HEK293 (cell line): ENCODE results near the gene CELSR1.

Source experiments
- CTCF ChIA-PET: fragments of 350-600 bp; formaldehyde crosslinking; extraction: SDS; loops from one replicate; lab custom pipeline; 2021; ENCODE audit warnings: antibody characterized with exemption; lab: Yijun Ruan, JAX
- POLR2A ChIA-PET: fragments of 300-600 bp; formaldehyde crosslinking; extraction: SDS; loops from one replicate; lab custom pipeline; 2020; ENCODE audit warnings: antibody characterized with exemption, inconsistent platforms; lab: Yijun Ruan, JAX
- H3K27ac ChIP-seq: fragments of 200-500 bp; sonication (Bioruptor generic); 2 replicates; pipeline ENCODE4 v1.5.1; 2014; ENCODE audit warnings: low read depth, low read length, control low read depth, inconsistent platforms; ENCODE audit errors: extremely low read depth
- H3K36me3 ChIP-seq, 2 experiments: fragments of 200-500 bp in 1 of 2; sonication (Bioruptor generic) in 1 of 2; 1 replicate in 1 of 2; 2 replicates in 1 of 2; pipeline ENCODE4 v1.5.1; 2014 to 2017; ENCODE audit warnings: inconsistent platforms in 2 of 2, low read length in 2 of 2; ENCODE audit not compliant: control insufficient read depth in 2 of 2, insufficient read depth in 1 of 2
- H3K4me1 ChIP-seq: fragments of 200-500 bp; sonication (Bioruptor generic); 2 replicates; pipeline ENCODE4 v1.5.1; 2014; ENCODE audit warnings: mild to moderate bottlenecking, low read length, inconsistent platforms; ENCODE audit not compliant: control insufficient read depth, insufficient read depth
- H3K4me3 ChIP-seq: 2 replicates; pipeline ENCODE4 v1.5.1; 2011; ENCODE audit warnings: low read depth, mild to moderate bottlenecking, control low read depth, low read length, moderate library complexity
- H3K9me3 ChIP-seq: fragments of 200-500 bp; sonication (Bioruptor generic); 2 replicates; pipeline ENCODE4 v1.5.1; 2014; ENCODE audit warnings: low read depth, low read length, inconsistent platforms; ENCODE audit not compliant: control insufficient read depth, insufficient read depth
- IKZF3 ChIP-seq: fragments of 450-650 bp; IDR thresholded peaks from 2 replicates; pipeline ENCODE4 v1.5.0; 2018; ENCODE audit warnings: missing biosample characterization, mild to moderate bottlenecking, missing genetic modification characterization, moderate library complexity
- KLF9 ChIP-seq: fragments of 450-650 bp; formaldehyde crosslinking; IDR thresholded peaks from 2 replicates; pipeline ENCODE4 v1.5.1; 2016; ENCODE audit warnings: missing biosample characterization, missing genetic modification characterization, low read depth
- RBAK ChIP-seq: fragments of 450-650 bp; formaldehyde crosslinking; IDR thresholded peaks from 2 replicates; pipeline ENCODE4 v1.5.1; 2016; ENCODE audit warnings: missing biosample characterization, missing genetic modification characterization
- SP7 ChIP-seq: fragments of 450-650 bp; formaldehyde crosslinking; IDR thresholded peaks from 2 replicates; pipeline ENCODE4 v1.5.1; 2016; ENCODE audit warnings: missing biosample characterization, missing genetic modification characterization
- ZFP3 ChIP-seq: fragments of 450-650 bp; formaldehyde crosslinking; IDR thresholded peaks from 2 replicates; pipeline ENCODE4 v1.5.1; 2016; ENCODE audit warnings: low read depth, missing biosample characterization, missing genetic modification characterization
- ZNF114 ChIP-seq: fragments of 450-650 bp; formaldehyde crosslinking; IDR thresholded peaks from 2 replicates; pipeline ENCODE4 v1.5.0; 2017; ENCODE audit warnings: missing biosample characterization, missing genetic modification characterization
- ZNF248 ChIP-seq: fragments of 450-650 bp; formaldehyde crosslinking; IDR thresholded peaks from 2 replicates; pipeline ENCODE4 v1.5.1; 2017; ENCODE audit warnings: missing biosample characterization, missing genetic modification characterization
- ZNF324 ChIP-seq: fragments of 450-650 bp; formaldehyde crosslinking; IDR thresholded peaks from 2 replicates; pipeline ENCODE4 v1.5.1; 2016; ENCODE audit warnings: missing biosample characterization, missing genetic modification characterization
- ZNF335 ChIP-seq: fragments of 450-650 bp; formaldehyde crosslinking; conservative IDR thresholded peaks from 2 replicates; pipeline ENCODE4 v1.5.1; 2016; ENCODE audit warnings: missing biosample characterization, missing genetic modification characterization
- ZNF416 ChIP-seq: fragments of 450-650 bp; formaldehyde crosslinking; IDR thresholded peaks from 2 replicates; pipeline ENCODE4 v1.5.1; 2016; ENCODE audit warnings: missing biosample characterization, missing genetic modification characterization
- ZNF433 ChIP-seq: fragments of 450-650 bp; formaldehyde crosslinking; IDR thresholded peaks from 2 replicates; pipeline ENCODE4 v1.5.1; 2016; ENCODE audit warnings: missing biosample characterization, missing genetic modification characterization, low read depth
- ZNF561 ChIP-seq: fragments of 450-650 bp; IDR thresholded peaks from 2 replicates; pipeline ENCODE4 v1.5.1; 2018; ENCODE audit warnings: missing biosample characterization, missing genetic modification characterization, borderline replicate concordance
- ZNF624 ChIP-seq: fragments of 450-650 bp; formaldehyde crosslinking; IDR thresholded peaks from 2 replicates; pipeline ENCODE4 v1.5.1; 2017; ENCODE audit warnings: missing biosample characterization, missing genetic modification characterization
- ZNF629 ChIP-seq: fragments of 450-650 bp; formaldehyde crosslinking; IDR thresholded peaks from 2 replicates; pipeline ENCODE4 v1.5.1; 2017; ENCODE audit warnings: missing biosample characterization, missing genetic modification characterization
- ZNF670 ChIP-seq: fragments of 450-650 bp; formaldehyde crosslinking; IDR thresholded peaks from 2 replicates; pipeline ENCODE4 v1.5.1; 2016; ENCODE audit warnings: missing biosample characterization, missing genetic modification characterization, low read depth
- ZNF768 ChIP-seq: fragments of 450-650 bp; formaldehyde crosslinking; IDR thresholded peaks from 2 replicates; pipeline ENCODE4 v1.5.1; 2018; ENCODE audit warnings: missing biosample characterization, mild to moderate bottlenecking, missing genetic modification characterization
- ZNF785 ChIP-seq: fragments of 450-650 bp; formaldehyde crosslinking; IDR thresholded peaks from 2 replicates; pipeline ENCODE4 v1.5.1; 2016; ENCODE audit warnings: missing biosample characterization, missing genetic modification characterization
- ZNF843 ChIP-seq: fragments of 450-650 bp; formaldehyde crosslinking; IDR thresholded peaks from 2 replicates; pipeline ENCODE4 v1.5.1; 2016; ENCODE audit warnings: missing biosample characterization, missing genetic modification characterization
- TF ChIP-seq, protein P1 (sequence below): fragments of 450-650 bp; formaldehyde crosslinking; IDR thresholded peaks from 2 replicates; pipeline ENCODE4; 2016; ENCODE audit warnings: missing biosample characterization, missing genetic modification characterization
- TF ChIP-seq, protein P2 (sequence below): sonication (generic); formaldehyde crosslinking; IDR thresholded peaks from 2 replicates; pipeline ENCODE4 v1.8.1; 2022; ENCODE audit warnings: mild to moderate bottlenecking, moderate library complexity, missing genetic modification reagents

CELSR1 gene

DNA sequence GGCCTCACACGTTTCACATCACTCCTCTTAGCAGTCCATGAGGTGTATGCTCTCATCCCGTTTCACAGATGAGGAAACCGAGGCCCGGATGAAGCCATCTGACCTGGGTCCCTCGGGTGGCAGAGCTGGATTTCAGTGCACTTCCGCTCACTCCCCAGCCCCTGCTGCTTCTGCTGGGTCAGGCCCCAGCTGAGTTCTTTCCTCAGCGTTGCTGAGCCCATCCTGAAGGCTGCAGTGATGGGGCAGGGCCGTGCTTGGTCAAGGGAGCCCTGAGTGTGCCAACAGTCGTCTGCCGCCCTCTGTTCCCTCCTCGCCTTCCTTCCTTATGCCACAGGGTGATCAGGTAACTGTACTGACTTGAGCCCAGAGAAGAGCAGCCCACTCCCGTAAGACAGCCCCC, 189.8 kb downstream of the CELSR1 start (continued):
- TF ChIP-seq SP7 (tag by site-specific recombination), result no peak
- TF ChIP-seq ZNF785 (tag by site-specific recombination), result no peak
- TF ChIP-seq ZNF629 (tag by site-specific recombination), result no peak
- TF ChIP-seq, all 188 proteins: peak for 0

DNA sequence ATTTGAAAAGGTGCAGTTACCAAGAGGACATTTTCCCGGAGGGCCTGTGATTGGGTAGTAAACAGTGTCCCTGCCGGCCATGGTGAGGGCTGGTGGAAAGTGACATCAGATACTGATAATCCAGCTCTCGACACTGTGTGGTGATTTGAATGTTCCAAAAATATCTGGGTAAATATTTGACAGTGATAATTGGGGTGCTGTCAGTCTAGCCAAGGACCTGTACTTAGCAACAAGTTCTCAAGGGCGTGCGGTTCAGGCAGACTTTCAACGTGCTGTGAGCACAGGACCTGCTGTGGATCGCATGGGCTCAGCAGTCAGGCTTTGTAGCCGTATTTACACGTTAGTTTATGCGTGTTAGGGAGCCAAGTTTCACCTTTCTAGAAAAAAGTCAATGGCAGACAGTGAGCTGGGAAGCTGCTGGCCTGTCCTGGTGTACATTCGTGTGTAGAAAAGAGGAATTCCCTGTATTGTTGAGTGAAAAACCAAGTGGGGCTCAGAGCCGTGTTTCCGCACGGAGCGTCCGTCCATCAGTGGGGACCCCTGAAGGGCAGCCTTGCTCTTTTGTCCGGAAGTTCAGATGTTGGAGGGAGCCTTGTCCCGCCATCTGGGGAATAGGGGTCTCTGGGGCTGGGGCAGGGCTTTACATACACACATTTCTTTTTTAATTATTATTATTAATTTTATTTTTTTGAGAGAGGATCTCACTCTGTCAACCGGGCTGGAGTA, 190.6 kb downstream of the CELSR1 start:
- CTCF ChIA-PET, result interaction anchor here (0.9 kb wide), 1 partner anchor 21 kb away, joined by 3 read pairs; no protein-coding TSS in a partner anchor
- Histone ChIP-seq H3K4me1 (no peaks in the 10 kb centered on the region), H3K4me3 (no peak overlapping the region), H3K9me3 (no peaks in the 10 kb centered on the region), H3K36me3 (peaks cover 72 to 99% of the 10 kb centered on the region in 2 experiments), H3K27ac (no peak overlapping the region)
- no peak for TF ChIP-seq ZNF248 (tag by site-specific recombination)
- TF ChIP-seq ZNF416 (tag by site-specific recombination), result no peak
- no peak for TF ChIP-seq ZNF433 (tag by site-specific recombination)
- no peak for TF ChIP-seq KLF9 (tag by site-specific recombination)
- no peak for TF ChIP-seq ZNF624 (tag by site-specific recombination)
- TF ChIP-seq, protein P1, sequence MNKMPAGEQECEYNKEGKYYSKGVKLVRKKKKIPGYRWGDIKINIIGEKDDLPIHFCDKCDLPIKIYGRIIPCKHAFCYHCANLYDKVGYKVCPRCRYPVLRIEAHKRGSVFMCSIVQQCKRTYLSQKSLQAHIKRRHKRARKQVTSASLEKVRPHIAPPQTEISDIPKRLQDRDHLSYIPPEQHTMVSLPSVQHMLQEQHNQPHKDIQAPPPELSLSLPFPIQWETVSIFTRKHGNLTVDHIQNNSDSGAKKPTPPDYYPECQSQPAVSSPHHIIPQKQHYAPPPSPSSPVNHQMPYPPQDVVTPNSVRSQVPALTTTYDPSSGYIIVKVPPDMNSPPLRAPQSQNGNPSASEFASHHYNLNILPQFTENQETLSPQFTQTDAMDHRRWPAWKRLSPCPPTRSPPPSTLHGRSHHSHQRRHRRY, result no peak
- no peak for TF ChIP-seq ZNF768 (tag by site-specific recombination)
- no peak for TF ChIP-seq RBAK
- TF ChIP-seq ZFP3 (tag by site-specific recombination), result no peak
- no peak for TF ChIP-seq ZNF335
- TF ChIP-seq ZNF843, result no peak
- TF ChIP-seq ZNF670 (tag by site-specific recombination), result no peak
- no peak for TF ChIP-seq ZNF114
- TF ChIP-seq, protein P2, sequence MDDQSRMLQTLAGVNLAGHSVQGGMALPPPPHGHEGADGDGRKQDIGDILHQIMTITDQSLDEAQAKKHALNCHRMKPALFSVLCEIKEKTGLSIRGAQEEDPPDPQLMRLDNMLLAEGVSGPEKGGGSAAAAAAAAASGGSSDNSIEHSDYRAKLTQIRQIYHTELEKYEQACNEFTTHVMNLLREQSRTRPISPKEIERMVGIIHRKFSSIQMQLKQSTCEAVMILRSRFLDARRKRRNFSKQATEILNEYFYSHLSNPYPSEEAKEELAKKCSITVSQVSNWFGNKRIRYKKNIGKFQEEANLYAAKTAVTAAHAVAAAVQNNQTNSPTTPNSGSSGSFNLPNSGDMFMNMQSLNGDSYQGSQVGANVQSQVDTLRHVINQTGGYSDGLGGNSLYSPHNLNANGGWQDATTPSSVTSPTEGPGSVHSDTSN (CRISPR knock-in tag), result no peak
- POLR2A ChIA-PET, result no interaction called here

DNA sequence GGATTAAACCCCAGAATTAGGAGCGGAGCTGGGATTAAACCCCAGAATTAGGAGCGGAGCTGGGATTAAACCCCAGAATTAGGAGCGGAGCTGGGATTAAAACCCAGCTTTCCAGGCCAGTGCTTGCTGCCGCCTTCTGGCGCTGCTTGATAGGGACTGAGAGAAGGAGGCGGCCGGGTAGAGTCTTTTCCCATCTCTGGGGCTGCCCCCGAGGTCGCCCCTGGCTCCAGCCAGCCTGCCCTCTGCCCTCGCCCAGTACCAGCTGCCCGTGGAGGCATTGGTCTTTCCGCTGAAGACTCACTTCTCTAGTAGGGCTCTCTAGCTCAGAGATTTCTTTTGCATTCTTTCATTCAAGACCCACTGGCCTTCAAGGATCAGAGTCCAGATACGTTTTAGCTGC, 196.7 kb downstream of the CELSR1 start:
- POLR2A ChIA-PET, result interaction anchor here (0.5 kb wide), 1 partner anchor 28 kb away, joined by 7 read pairs; no protein-coding TSS in a partner anchor
- H3K9me3 ChIP-seq, result no peaks in the 10 kb centered on the region
- no peak overlapping the region for H3K27ac ChIP-seq
- H3K36me3 ChIP-seq, result peaks cover 65 to 88% of the 10 kb centered on the region in 2 experiments
- TF ChIP-seq ZNF416 (tag by site-specific recombination) (no peak), ZNF324 (tag by site-specific recombination) (no peak), IKZF3 (tag by site-specific recombination) (no peak), ZNF561 (tag by site-specific recombination) (no peak)
- TF ChIP-seq, all 188 proteins: peak for 0
- CTCF ChIA-PET, result interaction anchor here (1.0 to 1.5 kb wide), 4 partner anchors 15 to 457 kb away, joined by 3 to 5 read pairs (median 3); no protein-coding TSS in a partner anchor
- no peak overlapping the region for H3K4me3 ChIP-seq
- peaks cover 5% of the 10 kb centered on the region for H3K4me1 ChIP-seq
